Inferior parietal cortex (tissue), 1 donor: ENCODE measurements around the gene STAG2.
"Not testable (repeated sequence)": the region's sequence is repeated elsewhere in the genome, so short reads cannot be mapped to it uniquely, and the experiment has no call there.

Experiments
- DNase-seq: peaks from one replicate; pipeline ENCODE4 v3.0.0-alpha.2; 2016; ENCODE audit errors: extremely low spot score

The STAG2 gene

GRCh38 chrX:124035657-124036056, 74.2 kb downstream of the STAG2 start:
- DNase-seq, result no peak

- DNase-seq, result no peak
Observed at GRCh38 chrX:124042042-124042441, 80.5 kb downstream of the STAG2 start.

- no peak for DNase-seq
Observed at GRCh38 chrX:124045109-124045508, 83.6 kb downstream of the STAG2 start.

GRCh38 chrX:124084417-124084816, 122.9 kb downstream of the STAG2 start:
- not testable (repeated sequence) for DNase-seq

- no peak for DNase-seq
Observed at GRCh38 chrX:124085063-124085462, 123.6 kb downstream of the STAG2 start.

- DNase-seq, result no peak
Observed at GRCh38 chrX:124086411-124086810, 124.9 kb downstream of the STAG2 start.

GRCh38 chrX:124087000-124087746, 125.7 kb downstream of the STAG2 start:
- DNase-seq, result no peak

GRCh38 chrX:124093222-124093621, 131.7 kb downstream of the STAG2 start:
- DNase-seq, result no peak

GRCh38 chrX:124097116-124097515, 135.6 kb downstream of the STAG2 start:
- no peak for DNase-seq

- DNase-seq, result peak; percentile 2
Observed at GRCh38 chrX:124098089-124098488, 136.6 kb downstream of the STAG2 start.

GRCh38 chrX:124103966-124104365, 142.5 kb downstream of the STAG2 start:
- no peak for DNase-seq

- DNase-seq, result not testable (repeated sequence)
Observed at GRCh38 chrX:124104512-124104911, 143.0 kb downstream of the STAG2 start.

GRCh38 chrX:124113621-124114600, 152.4 kb downstream of the STAG2 start:
- DNase-seq, result no peak

- DNase-seq, result no peak
Observed at GRCh38 chrX:124117325-124117724, 155.8 kb downstream of the STAG2 start.

GRCh38 chrX:124125471-124125870, 164.0 kb downstream of the STAG2 start:
- no peak for DNase-seq

- DNase-seq, result no peak
Observed at GRCh38 chrX:124127496-124127895, 166.0 kb downstream of the STAG2 start.

GRCh38 chrX:124132437-124132836, 170.9 kb downstream of the STAG2 start:
- DNase-seq, result not testable (repeated sequence)

GRCh38 chrX:124145749-124146148, 184.2 kb downstream of the STAG2 start:
- DNase-seq, result no peak

GRCh38 chrX:124151195-124151594, 189.7 kb downstream of the STAG2 start:
- DNase-seq, result no peak
